RWPE2 (cell line): Measurements from ENCODE around the gene CCDC194.
A peak's percentile ranks its signal among the peaks of the same experiment; 100 is the strongest.

Experiments
- ATAC-seq: fragments of 200-7000 bp; cut with Tn5 transposase; 3 replicates; pipeline ENCODE4 v1.9.1; 2021; ENCODE audit warnings: low read depth
- DNase-seq: peaks from one replicate; pipeline ENCODE4 v3.0.0-alpha.2; 2020; ENCODE audit warnings: low spot score
- H3K27ac ChIP-seq: fragments of 450-650 bp; 2 replicates; pipeline ENCODE4 v1.5.1; 2017; ENCODE audit warnings: mild to moderate bottlenecking; ENCODE audit not compliant: poor library complexity, severe bottlenecking
- H3K27me3 ChIP-seq: fragments of 250-450 bp; sonication (Bioruptor Pico); 2 replicates; pipeline ENCODE4 v1.5.1; 2021; ENCODE audit warnings: mild to moderate bottlenecking, moderate library complexity; ENCODE audit not compliant: insufficient read depth, poor library complexity, severe bottlenecking
- H3K36me3 ChIP-seq: fragments of 250-450 bp; sonication (Bioruptor Pico); 2 replicates; pipeline ENCODE4 v1.5.1; 2020; ENCODE audit warnings: low read depth, mild to moderate bottlenecking, moderate library complexity
- H3K4me1 ChIP-seq: fragments of 250-450 bp; sonication (Bioruptor Pico); 2 replicates; pipeline ENCODE4 v1.5.1; 2021; ENCODE audit warnings: mild to moderate bottlenecking, moderate library complexity; ENCODE audit not compliant: insufficient read depth, poor library complexity, severe bottlenecking
- H3K4me3 ChIP-seq: fragments of 250-450 bp; sonication (Bioruptor Pico); 2 replicates; pipeline ENCODE4 v1.5.1; 2021; ENCODE audit warnings: mild to moderate bottlenecking, moderate library complexity; ENCODE audit not compliant: severe bottlenecking
- H3K9me3 ChIP-seq: fragments of 250-450 bp; sonication (Bioruptor Pico); 2 replicates; pipeline ENCODE4 v1.5.1; 2021; ENCODE audit warnings: mild to moderate bottlenecking, moderate library complexity; ENCODE audit not compliant: severe bottlenecking
- CTCF ChIP-seq: fragments of 450-650 bp; IDR thresholded peaks from one replicate; pipeline ENCODE4 v1.5.1; 2017; ENCODE audit warnings: mild to moderate bottlenecking, moderate library complexity; ENCODE audit not compliant: poor library complexity, severe bottlenecking

CCDC194 gene

GRCh38 chr19:17404621-17405249, 10.7 kb upstream of the CCDC194 start:
- peak overlapping the region; percentile 29 for H3K4me3 ChIP-seq
- DNase-seq, result no peak
- H3K4me1 ChIP-seq, result no peaks in the 10 kb centered on the region
- no peaks in the 10 kb centered on the region for H3K9me3 ChIP-seq
- no peak for ATAC-seq
- H3K27me3 ChIP-seq, result no peaks in the 10 kb centered on the region
- TF ChIP-seq CTCF, result no peak
- H3K27ac ChIP-seq, result peak overlapping the region; percentile 30
- H3K36me3 ChIP-seq, result no peaks in the 10 kb centered on the region

- Histone ChIP-seq H3K27me3 (no peaks in the 10 kb centered on the region), H3K9me3 (no peaks in the 10 kb centered on the region), H3K36me3 (no peaks in the 10 kb centered on the region), H3K27ac (no peak overlapping the region), H3K4me1 (no peaks in the 10 kb centered on the region), H3K4me3 (no peak overlapping the region)
- ATAC-seq (no peak), DNase-seq (no peak)
- no peak for TF ChIP-seq CTCF
Observed at GRCh38 chr19:17404015-17404414, 10.0 kb upstream of the CCDC194 start.

DNA sequence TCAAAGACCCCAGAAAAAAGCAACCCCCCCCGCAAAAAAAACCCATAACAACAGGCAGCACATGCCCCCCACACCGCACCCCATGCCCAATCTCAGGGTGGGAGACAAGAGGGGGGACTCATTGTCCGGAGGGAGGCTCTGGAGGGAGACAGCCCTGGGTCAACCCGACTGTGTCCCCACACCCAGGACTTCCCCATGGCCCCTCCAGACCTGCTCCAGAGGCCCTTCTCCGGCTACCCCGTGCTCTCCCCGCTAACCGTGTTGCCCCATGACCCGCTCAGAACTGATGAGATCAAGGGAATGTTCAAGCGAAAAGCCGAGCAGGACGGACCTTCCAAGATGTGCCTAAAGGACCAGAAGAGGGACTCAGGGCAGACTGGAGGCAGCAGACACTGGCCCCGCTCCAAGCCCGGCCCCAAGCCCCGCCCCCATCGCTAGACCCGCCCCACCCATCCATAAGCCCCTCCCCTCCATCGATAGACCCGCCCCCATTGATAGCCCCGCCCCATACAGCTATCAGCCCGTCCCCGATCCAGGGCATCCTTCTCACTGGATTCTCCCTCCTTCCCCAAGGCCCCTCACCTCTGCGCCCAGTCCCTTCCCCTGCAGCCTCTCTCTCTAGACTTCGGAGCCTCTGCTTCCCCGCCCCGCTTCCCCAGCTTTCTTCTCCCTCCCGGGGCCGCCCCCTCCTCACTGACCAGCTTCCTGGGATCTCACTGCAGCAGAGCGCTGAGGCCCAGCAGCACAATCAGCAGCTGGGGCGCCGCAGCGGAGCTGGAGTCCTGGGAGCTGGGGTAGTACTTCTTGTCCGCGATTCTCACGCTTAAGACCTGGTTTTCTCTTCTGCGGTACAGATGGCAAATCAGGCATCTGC, 9.2 kb upstream of the CCDC194 start:
- H3K4me3 ChIP-seq, result no peak overlapping the region
- no peaks in the 10 kb centered on the region for H3K9me3 ChIP-seq
- H3K36me3 ChIP-seq, result no peaks in the 10 kb centered on the region
- ATAC-seq, result peak; percentile 37; the same call in 2 of the 3 replicates
- no peaks in the 10 kb centered on the region for H3K4me1 ChIP-seq
- no peak overlapping the region for H3K27ac ChIP-seq
- no peak for DNase-seq
- no peak for TF ChIP-seq CTCF
- no peaks in the 10 kb centered on the region for H3K27me3 ChIP-seq

- no peak for TF ChIP-seq CTCF
- ATAC-seq (no peak), DNase-seq (no peak)
- no peak overlapping the region for H3K27ac ChIP-seq
- no peaks in the 10 kb centered on the region for H3K27me3 ChIP-seq
- no peaks in the 10 kb centered on the region for H3K4me1 ChIP-seq
- H3K4me3 ChIP-seq, result no peak overlapping the region
- no peaks in the 10 kb centered on the region for H3K36me3 ChIP-seq
- no peaks in the 10 kb centered on the region for H3K9me3 ChIP-seq
Observed at GRCh38 chr19:17401628-17402027, 7.6 kb upstream of the CCDC194 start.
